ENCODE data around the gene SRC. TPM values are rescaled to one million over a fixed set of nuclear protein-coding genes. Genes with fewer than 3 reads are reported as not detected.

Gene SRC
- total and polyA plus RNA-seq, 2 experiments from 2014 or later = 8.0 to 25.9 TPM

DNA sequence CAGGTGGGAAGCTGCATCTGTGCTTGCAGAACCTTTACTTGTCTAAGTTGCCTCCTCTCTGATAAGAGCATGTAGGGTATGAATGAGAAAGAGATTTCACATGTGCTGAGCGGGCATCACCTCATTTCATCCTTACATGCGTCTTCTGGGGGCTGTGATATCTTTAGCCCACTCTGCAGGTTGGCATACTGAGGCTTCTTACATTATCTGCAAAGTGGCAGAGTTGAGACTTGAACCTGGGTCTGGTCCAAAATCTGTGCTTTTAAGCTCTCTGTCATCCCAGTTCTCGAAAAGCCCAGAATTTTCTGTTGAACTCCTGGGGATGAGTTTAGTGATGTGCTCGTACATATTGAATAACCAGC, 2.0 kb upstream of the SRC start (continued):
- TF ChIP-seq, protein P1, sequence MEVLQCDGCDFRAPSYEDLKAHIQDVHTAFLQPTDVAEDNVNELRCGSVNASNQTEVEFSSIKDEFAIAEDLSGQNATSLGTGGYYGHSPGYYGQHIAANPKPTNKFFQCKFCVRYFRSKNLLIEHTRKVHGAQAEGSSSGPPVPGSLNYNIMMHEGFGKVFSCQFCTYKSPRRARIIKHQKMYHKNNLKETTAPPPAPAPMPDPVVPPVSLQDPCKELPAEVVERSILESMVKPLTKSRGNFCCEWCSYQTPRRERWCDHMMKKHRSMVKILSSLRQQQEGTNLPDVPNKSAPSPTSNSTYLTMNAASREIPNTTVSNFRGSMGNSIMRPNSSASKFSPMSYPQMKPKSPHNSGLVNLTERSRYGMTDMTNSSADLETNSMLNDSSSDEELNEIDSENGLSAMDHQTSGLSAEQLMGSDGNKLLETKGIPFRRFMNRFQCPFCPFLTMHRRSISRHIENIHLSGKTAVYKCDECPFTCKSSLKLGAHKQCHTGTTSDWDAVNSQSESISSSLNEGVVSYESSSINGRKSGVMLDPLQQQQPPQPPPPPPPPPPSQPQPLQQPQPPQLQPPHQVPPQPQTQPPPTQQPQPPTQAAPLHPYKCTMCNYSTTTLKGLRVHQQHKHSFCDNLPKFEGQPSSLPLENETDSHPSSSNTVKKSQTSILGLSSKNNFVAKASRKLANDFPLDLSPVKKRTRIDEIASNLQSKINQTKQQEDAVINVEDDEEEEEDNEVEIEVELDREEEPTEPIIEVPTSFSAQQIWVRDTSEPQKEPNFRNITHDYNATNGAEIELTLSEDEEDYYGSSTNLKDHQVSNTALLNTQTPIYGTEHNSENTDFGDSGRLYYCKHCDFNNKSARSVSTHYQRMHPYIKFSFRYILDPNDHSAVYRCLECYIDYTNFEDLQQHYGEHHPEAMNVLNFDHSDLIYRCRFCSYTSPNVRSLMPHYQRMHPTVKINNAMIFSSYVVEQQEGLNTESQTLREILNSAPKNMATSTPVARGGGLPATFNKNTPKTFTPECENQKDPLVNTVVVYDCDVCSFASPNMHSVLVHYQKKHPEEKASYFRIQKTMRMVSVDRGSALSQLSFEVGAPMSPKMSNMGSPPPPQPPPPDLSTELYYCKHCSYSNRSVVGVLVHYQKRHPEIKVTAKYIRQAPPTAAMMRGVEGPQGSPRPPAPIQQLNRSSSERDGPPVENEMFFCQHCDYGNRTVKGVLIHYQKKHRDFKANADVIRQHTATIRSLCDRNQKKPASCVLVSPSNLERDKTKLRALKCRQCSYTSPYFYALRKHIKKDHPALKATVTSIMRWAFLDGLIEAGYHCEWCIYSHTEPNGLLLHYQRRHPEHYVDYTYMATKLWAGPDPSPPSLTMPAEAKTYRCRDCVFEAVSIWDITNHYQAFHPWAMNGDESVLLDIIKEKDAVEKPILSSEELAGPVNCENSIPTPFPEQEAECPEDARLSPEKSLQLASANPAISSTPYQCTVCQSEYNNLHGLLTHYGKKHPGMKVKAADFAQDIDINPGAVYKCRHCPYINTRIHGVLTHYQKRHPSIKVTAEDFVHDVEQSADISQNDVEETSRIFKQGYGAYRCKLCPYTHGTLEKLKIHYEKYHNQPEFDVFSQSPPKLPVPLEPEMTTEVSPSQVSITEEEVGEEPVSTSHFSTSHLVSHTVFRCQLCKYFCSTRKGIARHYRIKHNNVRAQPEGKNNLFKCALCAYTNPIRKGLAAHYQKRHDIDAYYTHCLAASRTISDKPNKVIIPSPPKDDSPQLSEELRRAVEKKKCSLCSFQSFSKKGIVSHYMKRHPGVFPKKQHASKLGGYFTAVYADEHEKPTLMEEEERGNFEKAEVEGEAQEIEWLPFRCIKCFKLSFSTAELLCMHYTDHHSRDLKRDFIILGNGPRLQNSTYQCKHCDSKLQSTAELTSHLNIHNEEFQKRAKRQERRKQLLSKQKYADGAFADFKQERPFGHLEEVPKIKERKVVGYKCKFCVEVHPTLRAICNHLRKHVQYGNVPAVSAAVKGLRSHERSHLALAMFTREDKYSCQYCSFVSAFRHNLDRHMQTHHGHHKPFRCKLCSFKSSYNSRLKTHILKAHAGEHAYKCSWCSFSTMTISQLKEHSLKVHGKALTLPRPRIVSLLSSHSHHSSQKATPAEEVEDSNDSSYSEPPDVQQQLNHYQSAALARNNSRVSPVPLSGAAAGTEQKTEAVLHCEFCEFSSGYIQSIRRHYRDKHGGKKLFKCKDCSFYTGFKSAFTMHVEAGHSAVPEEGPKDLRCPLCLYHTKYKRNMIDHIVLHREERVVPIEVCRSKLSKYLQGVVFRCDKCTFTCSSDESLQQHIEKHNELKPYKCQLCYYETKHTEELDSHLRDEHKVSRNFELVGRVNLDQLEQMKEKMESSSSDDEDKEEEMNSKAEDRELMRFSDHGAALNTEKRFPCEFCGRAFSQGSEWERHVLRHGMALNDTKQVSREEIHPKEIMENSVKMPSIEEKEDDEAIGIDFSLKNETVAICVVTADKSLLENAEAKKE (CRISPR knock-in tag; IDR thresholded peaks at IDR 0.05) = no peak
- TF ChIP-seq ETS1 (IDR thresholded peaks at IDR 0.05) = no peak
- no peak for TF ChIP-seq ZNF331 (CRISPR knock-in tag; IDR thresholded peaks at IDR 0.05; ENCODE audit: low read depth)
- TF ChIP-seq JUNB (IDR thresholded peaks at IDR 0.05; ENCODE audit: unreplicated experiment) = no peak
- no peak for TF ChIP-seq EZH2phosphoT487 (IDR thresholded peaks at IDR 0.05; ENCODE audit: unreplicated experiment)
- TF ChIP-seq POLR2AphosphoS5 (IDR thresholded peaks at IDR 0.05; ENCODE audit: low read depth) = no peak
- TF ChIP-seq, protein P2, sequence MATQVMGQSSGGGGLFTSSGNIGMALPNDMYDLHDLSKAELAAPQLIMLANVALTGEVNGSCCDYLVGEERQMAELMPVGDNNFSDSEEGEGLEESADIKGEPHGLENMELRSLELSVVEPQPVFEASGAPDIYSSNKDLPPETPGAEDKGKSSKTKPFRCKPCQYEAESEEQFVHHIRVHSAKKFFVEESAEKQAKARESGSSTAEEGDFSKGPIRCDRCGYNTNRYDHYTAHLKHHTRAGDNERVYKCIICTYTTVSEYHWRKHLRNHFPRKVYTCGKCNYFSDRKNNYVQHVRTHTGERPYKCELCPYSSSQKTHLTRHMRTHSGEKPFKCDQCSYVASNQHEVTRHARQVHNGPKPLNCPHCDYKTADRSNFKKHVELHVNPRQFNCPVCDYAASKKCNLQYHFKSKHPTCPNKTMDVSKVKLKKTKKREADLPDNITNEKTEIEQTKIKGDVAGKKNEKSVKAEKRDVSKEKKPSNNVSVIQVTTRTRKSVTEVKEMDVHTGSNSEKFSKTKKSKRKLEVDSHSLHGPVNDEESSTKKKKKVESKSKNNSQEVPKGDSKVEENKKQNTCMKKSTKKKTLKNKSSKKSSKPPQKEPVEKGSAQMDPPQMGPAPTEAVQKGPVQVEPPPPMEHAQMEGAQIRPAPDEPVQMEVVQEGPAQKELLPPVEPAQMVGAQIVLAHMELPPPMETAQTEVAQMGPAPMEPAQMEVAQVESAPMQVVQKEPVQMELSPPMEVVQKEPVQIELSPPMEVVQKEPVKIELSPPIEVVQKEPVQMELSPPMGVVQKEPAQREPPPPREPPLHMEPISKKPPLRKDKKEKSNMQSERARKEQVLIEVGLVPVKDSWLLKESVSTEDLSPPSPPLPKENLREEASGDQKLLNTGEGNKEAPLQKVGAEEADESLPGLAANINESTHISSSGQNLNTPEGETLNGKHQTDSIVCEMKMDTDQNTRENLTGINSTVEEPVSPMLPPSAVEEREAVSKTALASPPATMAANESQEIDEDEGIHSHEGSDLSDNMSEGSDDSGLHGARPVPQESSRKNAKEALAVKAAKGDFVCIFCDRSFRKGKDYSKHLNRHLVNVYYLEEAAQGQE (IDR thresholded peaks at IDR 0.05; ENCODE audit: unreplicated experiment) = no peak
